ENCODE measurements around the gene ZNF474.

The ZNF474 gene

DNA sequence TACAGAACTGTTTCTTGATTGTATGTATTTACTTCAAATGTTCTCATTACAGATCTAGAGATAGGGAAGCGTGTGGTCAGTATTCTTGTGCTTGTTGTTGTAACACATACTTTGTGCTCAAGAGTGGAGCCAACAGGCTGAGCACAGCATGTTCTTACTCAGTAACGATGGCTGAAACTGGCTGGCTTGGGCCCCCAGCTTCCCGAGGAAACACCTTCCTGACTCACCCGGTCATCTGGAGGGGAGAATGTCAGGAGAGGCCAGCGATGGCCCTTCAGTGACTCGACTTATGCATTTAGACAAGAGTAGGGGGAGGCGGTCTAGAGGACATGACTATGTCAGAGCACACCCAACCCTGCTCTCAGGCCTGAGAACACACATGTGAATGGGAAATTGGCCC is 25.6 kb downstream of the ZNF474 start:
- no peak for DNase-seq

DNA sequence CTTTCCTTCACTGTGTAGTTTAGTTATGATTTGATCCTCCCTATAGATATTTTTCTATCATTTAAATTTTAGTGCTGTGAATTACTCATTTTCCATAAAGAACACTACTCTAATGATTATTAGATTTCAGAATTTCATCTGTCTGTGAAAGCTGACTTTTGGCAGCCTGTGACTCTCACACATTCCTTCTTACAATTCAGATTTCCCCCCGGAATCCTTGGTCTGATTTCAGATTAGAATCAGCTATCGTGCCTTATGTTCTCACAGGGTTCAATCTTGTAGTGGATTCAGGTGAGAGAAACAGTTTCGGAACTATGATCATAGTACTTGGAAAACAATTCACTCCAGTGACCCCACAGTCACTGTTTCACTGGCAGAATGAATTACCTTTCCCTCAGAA is 26.2 kb downstream of the ZNF474 start:
- no peak for DNase-seq

DNA sequence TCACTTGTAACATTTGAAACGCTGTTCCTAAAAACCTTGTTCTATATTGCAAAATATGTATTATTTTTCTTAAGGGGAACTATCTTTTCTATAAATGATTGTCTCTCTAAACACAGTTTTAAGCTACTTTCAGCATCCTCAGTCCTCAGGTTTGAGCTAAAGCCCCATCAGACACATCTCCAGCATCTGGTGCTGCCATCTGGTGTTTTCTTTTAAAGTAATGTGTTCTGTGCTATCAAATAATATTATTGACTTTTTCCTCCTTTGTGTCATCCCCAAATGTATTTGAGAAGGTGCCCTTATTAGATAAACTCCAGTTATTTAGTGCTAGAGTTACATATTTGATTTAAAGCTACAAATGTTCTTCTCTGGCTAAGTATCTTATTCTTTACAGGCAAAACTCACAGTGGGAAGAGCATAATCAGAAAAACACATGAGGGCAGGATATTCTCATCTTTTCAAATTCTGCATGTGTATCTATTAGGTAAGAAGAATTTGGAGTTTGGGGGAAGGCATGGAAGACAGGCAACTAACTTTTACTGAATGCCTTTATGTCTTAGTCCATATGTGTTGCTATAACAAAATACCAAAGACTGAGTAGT is 27.5 kb downstream of the ZNF474 start:
- DNase-seq, result no peak

DNA sequence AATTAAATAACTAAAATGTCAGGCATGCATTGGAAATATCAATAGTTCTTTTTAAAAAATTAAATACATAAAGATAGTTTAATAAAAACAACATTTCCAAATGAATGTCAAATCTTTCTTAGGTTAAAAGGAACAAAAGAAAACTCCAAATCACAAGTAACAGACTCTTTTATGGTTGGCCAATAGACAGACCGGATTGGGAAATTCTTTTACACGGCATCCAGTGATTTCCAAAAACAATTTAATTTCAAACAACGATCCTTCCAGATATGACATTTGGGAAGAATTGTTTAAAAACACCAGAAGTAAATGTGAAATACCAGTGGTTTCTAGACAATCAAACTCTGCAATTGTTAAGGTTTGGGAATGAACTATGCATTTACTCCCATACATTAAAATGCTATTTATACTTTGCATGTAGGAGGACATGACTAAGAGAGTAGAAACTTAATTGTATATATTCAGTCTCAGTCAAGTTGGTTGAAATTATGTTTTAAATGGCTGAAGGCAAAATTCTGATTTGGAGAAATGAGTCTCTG is 32.8 kb downstream of the ZNF474 start:
- DNase-seq, result no peak

DNA sequence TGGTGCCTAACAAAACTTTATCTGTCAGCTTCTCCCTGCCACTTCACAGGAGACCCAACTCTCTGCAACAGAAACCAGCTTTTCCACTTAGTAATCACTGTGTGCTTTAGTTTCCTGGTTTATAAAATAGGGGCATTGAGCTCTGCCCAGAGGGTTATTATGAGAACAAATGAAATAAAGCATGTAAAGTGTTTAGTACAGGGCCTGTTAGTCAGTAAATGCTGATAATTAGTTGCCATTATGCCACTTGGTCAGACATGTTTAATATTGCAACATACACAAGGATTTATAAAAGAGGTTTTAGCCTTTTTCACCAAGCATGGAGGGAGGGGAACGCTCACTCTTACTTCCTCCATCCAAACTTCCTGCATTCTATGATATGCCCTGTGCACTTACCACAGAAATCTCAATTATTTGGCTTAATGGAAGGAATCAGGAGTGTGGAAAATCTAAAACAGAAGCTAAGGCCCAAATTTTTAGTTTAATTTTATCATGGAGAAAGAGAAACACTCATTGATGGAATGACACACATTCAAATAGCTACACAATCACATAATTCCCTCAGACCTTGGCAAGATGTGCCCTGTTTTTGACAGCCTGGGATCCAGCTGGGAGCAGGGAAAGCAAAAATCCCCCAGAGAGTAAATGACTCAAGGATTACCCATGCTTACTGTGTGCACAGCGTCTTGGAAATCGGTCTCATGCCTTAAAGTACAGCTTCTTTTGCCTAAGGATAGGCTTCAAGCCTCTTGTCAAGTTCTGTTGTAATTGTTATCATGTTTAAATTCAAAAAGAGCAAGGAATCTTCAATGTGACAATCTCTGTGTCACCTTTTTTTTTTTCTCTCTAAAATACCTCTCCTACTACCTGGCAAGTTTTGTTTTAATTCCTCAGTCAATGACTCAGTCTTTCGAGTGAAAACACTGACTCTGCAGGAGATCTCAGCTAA is 34.0 kb downstream of the ZNF474 start:
- no peak for DNase-seq

DNA sequence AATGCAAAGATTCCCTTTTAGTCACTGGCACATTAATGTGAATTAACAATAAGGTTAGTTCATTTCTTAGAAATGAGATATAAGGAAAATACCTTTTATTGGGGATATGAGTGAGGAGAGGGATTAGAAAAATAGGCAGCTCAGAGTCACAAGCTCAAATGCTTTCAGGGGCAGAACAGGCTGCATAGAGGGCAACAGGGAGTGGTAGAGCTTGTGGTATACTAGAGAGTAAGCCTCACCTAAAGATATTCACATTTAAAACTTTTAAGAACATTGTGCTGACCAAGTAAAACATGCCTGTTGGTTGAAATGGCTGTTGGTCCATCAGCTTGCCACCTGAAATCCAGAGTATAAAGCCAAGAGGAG is 34.7 kb downstream of the ZNF474 start:
- DNase-seq, result no peak

DNA sequence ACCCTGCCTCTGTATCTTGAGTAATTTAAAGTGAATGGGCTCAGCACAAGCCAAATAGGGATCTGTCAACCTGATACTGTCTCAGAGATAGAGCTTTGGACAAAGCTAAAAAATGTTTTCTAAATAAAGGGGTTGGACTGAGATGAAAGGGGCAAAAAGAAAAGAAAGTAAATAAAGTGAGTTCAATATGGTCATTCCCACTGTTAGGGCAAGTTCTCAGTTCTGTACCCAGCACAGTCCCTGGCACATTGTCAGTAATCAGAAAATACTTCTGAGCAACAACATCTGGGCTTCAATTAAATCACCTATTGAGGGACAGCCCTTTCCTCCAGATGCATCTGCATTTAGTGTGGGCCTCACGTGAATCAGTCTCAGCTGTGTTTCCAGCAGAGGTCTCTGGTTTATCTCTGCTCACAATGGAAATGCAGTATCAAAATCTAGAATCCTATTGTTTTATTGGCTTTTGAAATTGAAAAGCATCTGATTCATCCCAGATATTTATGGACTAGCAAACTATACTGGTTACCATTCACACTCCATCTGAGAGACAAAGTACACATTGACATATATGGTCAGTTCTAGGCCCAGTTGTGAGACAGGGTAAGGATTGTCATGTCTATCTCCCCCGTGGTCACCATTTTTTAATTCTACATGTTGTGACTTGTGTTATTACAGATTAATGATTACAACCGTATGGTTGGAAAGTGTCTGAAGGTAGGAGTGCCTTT is 35.6 kb downstream of the ZNF474 start:
- no peak for DNase-seq

DNA sequence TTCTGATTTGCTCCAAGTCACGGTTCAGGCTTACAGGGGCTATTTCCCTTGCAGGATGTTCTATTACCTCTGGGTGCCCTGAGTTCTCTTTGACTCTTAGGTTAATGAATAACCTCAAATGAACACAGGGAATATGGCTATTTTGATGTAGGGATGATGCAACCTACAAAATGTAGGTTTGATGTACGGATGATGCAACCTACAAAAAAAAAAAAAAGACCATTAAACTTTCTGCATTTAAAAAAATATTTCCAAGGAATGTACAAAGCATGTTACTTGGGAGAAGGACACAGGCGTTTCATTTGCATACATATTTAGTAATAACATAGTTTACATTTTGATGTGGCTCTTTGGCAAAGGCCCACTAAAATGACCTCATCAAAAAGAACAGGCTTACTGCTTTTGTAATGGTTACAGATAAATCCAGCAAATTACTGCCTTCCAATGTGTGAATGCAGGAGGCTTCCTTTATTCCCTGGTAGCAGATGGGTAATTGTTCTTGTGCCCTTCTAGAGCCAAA is 36.3 kb downstream of the ZNF474 start:
- DNase-seq, result no peak

DNA sequence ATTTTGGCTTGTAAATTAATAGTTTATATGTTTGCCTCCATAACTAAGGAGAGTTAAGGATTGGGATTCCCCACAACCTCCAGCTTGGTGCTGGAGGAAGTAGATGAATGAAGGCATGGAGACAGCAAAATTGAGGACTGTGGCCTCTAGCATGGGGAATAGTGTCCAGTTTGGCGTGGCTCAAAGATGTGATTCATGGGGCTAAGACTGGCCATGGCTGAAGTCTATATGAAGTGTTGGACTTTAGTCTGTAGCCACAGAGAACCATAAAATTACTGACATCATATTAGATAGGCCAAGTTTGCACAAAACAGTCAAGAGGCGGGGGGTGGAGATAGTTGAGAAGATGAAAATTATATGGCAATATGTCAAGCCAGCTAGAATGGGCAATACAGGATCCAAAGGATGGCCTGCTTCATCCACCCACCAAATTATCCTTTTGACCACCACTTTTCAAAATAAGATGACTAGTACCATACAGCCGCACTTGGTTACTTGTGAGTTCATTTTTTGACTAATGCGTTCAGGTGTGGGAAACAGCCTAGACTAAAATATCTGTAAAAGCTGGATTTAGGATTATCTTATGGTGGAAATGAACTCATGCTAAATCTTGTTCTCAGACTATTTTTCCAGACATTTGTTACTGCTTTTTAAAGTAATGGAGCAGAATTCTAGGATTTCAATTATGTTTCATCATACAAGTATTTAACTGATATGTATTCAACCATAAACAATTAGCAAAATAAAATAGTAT is 40.2 kb downstream of the ZNF474 start:
- DNase-seq, result no peak

DNA sequence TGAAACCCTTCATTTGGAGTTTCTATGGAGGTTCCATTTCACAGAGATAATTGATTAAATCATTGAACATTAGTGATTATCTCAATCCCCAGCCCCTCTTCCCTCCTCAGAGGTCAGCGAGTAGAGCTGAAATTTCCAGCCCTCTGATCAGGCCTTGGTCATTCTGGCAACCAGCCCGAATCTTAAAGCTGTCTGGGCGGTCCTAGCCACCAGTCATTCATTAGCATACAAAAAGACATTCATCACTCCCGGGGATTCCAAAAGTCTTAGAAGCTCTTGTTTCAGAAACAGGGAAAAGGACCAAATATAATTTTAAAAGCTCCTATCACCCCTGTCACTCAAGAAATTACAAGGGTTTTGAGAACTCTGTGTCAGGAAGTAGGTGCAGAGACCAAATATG is 41.3 kb downstream of the ZNF474 start:
- no peak for DNase-seq

DNA sequence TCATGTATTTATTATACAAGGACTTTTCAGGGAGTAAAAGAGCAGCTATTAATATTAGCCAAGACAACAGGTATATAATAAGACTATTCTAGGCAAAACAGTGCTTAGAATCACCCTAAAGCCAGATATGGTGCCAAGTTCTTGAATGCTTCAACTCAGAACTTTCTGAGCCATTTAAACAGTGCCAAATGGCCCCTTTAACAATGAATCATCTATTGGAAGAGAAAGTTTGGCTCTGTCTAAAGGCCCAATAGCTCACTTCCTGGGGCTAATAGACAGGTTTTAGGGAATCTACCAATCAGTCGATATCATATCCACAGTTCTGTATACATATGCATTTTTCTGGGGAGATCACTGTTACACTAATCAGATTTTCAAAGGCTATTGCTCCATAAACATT is 42.9 kb downstream of the ZNF474 start:
- DNase-seq, result no peak

DNA sequence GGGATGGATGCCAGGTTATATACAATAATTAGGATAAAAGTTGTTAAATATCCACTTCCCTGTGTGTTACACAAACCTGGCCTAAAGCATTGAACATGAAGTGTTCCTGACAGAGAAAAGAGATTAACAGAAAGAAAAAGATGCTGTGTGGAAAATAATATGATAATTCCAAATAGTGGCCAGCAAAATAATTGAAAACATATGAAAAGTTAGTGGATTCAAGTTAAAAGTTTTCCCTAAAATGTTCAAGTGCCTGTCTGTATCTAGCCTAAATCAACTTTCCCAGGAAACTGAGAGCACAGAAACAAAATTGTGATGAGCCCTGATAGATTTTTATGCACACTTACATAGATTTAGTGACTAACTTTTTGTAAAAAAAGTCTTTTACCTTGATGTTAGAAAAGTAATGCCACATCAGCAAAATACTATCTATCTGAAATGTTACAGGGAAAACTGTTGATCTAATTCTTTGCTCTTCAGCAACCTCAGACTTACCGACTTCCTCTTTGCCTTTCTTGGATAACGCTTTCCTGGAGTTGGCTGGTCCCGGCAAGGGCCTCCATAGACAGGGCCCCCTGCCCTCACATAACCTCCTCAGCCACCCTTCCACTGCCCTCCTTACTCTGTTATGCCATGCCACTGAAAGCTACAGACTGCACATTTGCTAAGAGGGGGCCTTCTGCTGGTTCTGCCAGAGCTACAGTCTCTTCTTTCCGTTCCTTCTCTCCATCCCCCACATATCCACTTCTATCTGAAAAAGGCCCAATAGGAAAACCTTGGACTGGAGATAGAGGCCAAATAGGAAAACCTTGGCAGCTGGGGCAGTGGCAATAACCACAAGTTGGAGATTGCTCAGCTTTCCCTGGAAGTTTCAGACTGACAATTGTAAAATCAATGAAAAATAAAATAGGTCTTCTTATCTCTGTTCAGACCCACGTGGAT is 44.4 kb downstream of the ZNF474 start:
- DNase-seq, result no peak

DNA sequence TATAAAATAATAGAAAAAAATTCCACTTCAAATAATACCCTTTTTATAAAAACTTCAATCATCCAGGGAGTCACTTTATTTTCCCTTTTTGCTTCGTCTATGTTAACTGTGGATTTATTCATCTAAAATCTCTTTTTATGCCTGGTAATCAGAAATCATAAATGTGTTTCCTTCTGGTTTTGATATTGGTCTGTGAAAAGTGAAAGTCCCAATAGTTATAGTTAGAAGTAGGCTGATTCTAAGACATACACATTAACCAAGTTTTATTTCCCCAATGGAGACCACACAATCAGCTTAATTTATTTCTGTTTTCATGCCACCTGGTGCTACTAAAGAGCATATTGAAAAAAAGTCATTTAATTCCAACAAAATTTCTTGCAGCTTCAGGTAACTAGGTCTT is 45.7 kb downstream of the ZNF474 start:
- DNase-seq, result no peak

DNA sequence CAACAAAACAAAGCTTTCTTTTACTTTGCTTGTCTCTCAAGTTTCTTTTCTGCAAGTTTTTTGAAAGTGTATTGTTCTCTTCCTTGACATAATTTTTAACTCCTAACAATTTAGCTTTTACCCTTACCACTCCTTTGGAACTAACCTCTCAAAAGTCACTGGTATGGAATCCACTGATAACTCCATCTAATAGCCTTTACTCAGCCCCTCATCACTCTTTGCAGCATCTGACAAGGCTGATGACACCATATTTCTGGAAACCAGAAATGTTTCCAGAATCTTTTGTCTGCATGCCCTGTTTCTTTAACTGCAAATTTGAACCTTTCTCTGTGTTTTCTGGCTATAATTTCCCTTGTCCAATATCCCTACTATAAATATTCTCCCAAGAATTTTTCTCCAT is 46.5 kb downstream of the ZNF474 start:
- DNase-seq, result no peak

DNA sequence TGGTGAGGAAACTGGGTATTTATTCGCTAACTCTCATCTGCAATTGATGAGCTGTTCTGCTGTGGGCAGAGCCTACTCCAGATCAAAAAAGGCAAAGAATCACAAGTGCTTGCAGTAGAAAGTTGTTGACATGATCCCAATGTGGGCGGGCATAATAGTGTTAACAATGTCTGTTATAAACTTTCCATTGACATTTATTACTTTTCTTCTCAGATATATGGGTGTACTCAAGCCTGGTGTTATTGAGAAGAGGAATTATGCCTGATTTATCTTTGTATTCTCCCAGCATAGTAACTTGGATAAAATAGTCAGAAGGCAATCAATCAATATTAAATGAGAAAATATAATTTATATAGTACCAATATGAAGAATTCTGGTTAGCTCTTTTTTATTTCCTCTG is 47.8 kb downstream of the ZNF474 start:
- no peak for DNase-seq

DNA sequence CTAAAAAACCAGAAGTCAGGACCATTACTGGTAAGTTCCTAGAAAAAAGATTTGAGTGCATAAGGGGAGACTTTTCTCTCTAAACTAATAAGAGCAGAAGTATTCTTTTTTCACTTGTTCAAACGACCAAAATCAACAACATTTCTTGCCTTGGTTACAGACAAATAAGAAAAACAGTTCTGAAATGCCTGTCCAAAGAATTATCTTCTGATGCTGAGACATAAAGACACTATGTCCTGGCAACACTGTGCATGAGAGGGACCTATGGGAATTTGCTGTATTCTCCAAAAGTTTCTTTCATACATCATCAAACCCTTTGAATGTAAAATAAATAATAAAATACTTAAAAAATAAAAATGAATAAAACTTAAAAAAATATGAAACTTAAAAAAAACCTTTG is 50.4 kb downstream of the ZNF474 start:
- DNase-seq, result no peak

DNA sequence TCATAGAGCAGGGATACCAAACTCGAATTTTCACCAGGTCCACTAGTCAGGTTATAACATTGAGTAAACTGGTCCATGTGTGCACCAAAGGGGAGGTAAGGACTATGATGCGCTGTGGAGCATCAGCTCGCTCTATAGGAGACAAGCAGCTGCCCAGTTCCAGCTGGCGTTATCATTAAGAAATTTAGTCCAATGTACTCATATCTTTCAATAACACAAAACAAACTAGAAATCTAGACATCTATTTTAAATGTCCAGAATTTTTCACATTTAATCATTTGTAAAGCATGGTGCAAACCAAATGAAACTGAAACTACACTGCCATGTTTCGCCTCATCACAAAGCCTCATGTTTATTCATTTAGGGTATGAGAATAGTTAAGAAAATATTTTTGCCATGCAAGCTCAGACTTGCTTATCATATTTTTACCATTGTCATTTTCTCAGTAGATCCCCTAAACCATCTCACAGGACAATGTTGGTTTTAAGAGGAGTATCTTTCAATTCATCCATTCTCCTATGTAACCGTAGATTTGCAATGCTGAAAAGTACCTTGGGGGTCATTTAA is 50.9 kb downstream of the ZNF474 start:
- no peak for DNase-seq

DNA sequence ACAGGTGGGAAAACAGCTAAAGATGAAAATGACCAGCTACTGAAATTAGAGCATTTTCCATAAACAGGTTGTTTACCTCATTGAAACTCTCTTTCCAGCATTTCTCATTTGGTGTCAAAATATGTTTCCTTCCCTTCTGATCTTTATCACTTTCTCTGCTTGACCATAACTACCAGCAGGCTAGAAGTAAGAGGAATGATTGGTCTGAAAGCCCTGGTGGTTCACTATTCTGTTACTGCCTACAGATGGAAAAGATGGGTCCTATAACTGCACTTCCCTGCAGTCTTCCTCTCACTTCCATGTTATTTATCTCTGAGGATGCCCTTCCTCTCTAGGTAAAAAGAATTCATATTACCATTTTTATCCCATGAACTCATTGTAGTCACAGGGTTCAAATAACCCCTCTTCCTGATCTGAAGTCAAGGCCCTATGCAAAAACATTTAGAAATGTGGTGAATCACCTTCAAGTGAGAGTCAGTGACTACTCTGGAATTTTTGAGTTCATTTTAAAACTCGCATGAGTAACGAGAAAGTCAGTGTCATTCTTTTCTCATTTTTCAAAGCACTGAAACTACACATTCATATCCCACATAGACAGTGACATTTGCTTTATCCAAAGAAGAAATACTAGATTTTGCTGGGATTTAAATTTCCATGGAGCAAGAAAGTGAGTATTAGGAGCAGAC is 51.7 kb downstream of the ZNF474 start:
- peak; percentile 9 for DNase-seq

DNA sequence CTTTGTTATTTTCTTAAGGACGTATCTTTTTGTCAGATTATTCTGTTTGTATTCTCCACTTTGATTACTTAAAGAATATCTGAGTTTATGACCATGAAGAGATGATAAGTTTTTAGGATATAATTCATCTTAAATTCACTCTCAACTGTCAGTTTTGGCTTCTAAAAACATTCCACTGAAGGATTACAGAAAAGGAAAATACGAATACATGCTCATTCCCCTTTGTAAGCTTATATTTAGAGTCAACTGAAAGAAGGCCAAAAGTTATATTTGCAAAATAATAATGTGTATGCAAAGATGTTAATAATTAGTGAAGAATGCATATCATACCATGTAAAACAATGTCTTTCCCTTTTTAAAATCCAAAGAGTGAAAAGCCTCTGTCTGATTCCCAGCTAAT is 52.5 kb downstream of the ZNF474 start:
- DNase-seq, result no peak

DNA sequence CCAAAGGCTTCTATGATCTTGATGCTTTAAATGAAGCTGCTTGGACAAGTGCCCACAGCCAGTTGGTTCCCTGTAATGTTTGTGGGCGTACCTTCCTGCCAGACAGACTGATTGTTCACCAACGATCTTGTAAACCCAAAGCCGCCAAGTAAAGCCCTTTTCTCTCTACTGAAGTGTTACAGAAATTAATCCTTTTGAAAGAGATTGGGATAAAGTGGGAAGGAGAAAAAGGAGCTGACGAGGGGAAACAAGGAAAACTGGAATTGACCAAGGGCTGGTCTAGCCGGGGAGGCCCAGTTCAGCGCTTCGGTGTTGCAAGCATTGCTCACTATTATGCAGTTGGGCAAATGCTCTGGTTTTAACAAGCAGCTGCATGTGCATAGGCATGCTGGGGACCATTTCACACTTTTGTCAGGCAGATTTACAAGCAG is 53.2 kb downstream of the ZNF474 start:
- peak; percentile 2 for DNase-seq

Data from inflammatory macrophage treated with lipopolysaccharide for 4 hours (primary cell).